HG02870 (cell line): ENCODE results near the gene SMIM13.
"Not testable (repeated sequence)": the region's sequence is repeated elsewhere in the genome, so short reads cannot be mapped to it uniquely, and the experiment has no call there.

Source experiments
- ATAC-seq: cut with Tn5 transposase; IDR thresholded peaks from one replicate; pipeline ENCODE4 v1.9.1; 2021; ENCODE audit warnings: mild to moderate bottlenecking, moderate library complexity; ENCODE audit not compliant: unreplicated experiment

Gene SMIM13

GRCh38 chr6:11083491-11083890 is 10.1 kb upstream of the SMIM13 start:
- no peak for ATAC-seq

GRCh38 chr6:11083956-11084355 is 9.7 kb upstream of the SMIM13 start:
- no peak for ATAC-seq

DNA sequence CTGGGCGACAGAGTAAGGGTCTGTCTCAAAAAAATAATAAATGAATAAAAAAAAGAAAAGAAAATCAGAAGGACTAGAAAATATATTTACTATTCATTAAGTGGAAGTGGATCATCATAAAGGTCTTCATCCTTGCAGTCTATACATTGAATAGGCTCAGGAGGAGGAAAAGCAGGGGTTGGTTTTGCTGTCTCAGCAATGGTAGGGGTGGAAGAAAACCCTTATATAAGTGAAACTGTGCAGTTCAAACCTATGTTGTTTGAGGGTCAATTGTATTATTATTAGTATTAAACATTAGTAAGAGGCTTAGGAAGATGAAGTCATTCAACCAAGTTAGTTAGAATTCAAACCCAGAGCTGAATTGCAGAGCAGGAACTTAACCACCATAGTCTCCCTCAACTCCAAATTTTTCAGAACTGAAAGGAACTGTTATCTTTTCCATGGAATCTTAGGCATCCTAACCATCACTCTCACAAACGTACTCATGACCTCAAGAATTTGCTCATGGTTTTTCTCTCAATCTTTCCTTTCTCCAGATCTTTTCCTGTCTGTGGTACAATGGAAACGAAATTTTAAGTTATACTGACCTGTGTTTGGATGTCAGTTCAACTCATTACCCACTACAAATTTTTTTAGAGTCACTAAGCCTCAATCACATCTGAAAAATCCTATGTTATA is 7.7 kb upstream of the SMIM13 start:
- no peak for ATAC-seq

DNA sequence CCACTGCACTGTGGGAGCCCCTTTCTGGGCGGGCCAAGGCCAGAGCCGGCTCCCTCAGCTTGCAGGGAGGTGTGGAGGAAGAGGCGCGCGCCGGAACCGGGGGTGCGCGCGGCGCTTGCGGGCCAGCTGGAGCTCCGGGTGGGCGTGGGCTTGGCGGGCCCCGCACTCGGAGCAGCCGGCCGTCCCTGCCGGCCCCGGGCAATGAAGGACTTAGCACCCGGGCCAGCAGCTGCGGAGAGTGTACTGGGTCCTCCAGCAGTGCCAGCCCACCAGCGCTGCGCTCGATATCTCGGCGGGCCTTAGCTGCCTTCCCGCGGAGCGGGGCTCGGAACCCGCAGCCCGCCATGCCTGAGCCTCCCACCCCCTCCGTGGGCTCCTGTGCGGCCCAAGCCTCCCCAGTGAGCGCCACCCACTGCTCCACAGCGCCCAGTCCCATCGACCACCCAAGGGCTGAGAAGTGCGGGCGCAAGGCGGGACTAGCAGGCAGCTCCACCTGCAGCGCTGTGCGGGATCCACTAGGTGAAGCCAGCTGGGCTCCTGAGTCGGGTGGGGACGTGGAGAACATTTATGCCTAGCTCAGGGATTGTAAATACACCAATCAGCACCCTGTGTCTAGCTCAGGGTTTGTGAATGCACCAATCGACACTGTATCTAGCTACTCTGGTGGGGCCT is 6.4 kb upstream of the SMIM13 start:
- not testable (repeated sequence) for ATAC-seq

GRCh38 chr6:11089695-11090094 is 3.9 kb upstream of the SMIM13 start:
- no peak for ATAC-seq

GRCh38 chr6:11091141-11091540 is 2.5 kb upstream of the SMIM13 start:
- ATAC-seq, result not testable (repeated sequence)

DNA sequence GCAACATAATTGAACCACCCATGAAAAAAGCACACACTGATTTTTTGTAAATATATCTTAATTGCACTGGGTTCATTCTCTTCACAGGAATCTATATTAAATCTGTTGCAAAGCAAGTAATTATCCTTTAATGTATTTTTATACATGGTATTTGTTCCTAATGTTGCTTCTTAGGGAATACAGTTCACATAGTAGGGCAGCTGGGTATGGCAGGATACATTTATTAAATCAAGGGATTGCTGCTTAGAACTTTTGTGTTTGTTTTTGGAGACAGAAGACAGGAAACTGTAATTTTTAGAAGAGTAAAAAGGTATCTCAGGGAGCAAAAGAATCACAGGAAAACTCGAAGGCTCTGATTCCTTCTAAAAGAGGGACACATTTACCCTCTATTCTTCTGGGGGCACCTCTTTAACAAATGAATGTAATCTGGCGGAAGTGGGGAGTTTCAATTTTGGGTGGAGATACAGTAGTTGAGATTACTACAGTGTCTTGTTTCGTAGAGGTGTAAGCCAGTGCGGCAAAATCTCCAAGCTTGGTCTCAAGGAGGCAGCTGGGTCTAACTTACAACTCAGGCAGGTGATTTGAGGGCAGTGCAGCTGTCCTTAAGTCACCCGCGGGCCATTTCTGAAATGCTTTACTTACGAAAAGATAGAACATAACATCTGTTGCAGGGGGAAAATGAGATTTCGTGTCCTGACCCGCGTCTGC is 812 bp upstream of the SMIM13 start:
- peak; percentile 38 for ATAC-seq

- ATAC-seq, result peak; percentile 22
These were observed 333 bp upstream of the SMIM13 start for GRCh38 chr6:11093376-11093625.

DNA sequence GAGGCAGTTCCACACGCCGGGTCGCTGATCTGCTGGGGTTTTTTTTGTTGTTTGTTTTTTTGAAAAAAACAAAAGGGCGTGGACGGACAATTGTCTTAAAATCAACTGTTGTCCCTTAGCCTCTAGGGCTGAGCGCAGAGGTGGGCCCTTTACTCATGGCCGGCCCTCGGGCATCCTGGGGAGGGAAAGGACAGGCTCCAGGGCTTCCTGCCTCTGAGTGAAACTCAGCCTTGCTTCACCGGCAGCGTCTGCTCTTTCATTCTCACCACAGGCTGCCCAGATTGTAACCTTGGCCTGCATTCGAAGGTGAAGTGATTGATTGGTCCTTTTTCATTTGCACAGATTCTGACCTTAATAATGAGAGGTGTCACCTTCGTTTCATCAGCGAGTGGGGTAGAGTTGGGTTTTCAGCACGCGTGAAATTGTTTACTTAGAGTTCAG is 797 bp downstream of the SMIM13 start:
- ATAC-seq, result peak; percentile 28

- ATAC-seq, result no peak
These were observed 1.3 kb downstream of the SMIM13 start for GRCh38 chr6:11094941-11095340.

GRCh38 chr6:11096109-11096508 is 2.5 kb downstream of the SMIM13 start:
- no peak for ATAC-seq

- no peak for ATAC-seq
These were observed 3.8 kb downstream of the SMIM13 start for GRCh38 chr6:11097476-11097875.

- no peak for ATAC-seq
These were observed 4.4 kb downstream of the SMIM13 start for GRCh38 chr6:11098004-11098403.

DNA sequence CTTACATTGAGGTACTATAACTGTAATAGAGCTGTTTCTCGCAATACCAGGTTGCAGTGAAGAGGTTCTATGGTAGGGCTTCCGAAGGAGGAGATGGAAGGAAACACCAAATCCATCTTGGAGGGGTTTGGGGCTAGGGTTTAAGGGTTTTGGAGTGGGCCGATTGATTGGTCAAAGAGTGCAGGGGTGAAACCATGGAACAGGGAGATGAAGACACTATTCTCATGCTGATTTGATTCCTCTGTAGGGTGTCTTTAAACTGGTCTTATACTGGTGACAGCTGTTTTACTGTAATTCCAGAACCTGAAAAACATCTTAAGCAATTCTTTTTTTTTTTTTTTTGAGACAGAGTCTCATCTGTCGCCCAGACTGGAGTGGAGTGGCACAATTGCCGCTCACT is 7.8 kb downstream of the SMIM13 start:
- no peak for ATAC-seq

- ATAC-seq, result no peak
These were observed 9.4 kb downstream of the SMIM13 start for GRCh38 chr6:11103065-11103464.

GRCh38 chr6:11108726-11109125 is 15.1 kb downstream of the SMIM13 start:
- ATAC-seq, result no peak

GRCh38 chr6:11110921-11111768 is 17.5 kb downstream of the SMIM13 start, which contains the start of gene ERVFRD-1:
TSS of gene ERVFRD-1 (minus strand) at chr6:11111725. CDS start at chr6:11105310, 6,415 bp downstream.
- ATAC-seq, result no peak

DNA sequence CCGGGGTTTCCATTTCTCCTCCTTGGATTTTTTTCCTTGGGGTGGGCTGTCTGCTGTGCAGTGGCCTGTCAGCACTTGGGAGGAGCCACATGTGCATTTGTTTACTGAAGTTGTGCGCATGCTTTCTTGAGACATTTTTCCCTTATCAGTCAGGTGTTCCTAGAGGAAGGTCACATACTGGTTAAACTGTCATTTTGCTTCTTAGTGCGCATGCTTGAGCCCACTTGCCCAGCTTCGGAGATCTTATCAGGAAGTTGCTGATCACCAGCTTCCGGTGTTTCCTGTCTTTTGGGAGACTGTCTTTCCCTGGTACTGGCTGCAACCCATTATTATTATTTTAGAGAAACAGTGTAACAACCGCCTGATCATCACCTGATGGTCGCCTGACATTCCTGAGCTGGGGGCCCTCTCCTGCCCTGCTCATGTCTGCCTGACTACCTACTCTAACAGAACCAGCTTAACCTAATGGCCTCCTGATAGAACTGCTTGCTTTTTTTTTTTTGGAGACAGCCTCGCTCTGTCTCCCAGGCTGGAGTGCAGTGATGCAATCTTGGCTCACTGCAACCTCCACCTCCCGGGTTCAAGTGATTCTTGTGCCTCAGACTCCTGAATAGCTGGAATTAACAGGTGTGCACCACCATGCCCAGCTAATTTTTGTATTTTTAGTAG is 18.3 kb downstream of the SMIM13 start:
- no peak for ATAC-seq

DNA sequence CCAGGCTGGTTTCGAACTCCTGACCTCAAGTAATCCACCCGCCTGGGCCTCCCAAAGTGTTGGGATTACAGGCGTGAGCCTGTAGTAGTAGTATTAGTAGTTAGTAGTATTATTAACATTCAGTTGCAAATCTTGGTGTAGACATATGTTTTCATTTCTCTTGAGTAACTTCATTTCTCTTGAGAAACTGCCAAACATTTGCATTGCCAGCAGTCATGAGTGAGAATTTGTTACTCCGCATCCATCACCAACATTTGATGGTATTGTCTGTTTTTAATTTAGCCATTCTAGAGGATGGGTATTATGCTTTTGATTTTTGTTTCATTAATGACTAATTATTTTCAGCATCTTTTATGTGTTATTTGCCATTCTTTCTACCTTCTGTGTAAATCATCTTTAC is 19.4 kb downstream of the SMIM13 start:
- no peak for ATAC-seq

GRCh38 chr6:11115808-11116536 is 22.3 kb downstream of the SMIM13 start:
- peak; percentile 50 for ATAC-seq
